GM18505 (cell line): ENCODE data around the gene DYNC1I1.

ENCODE experiments used
- ATAC-seq: cut with Tn5 transposase; IDR thresholded peaks from one replicate; pipeline ENCODE4 v1.9.1; 2021; ENCODE audit not compliant: unreplicated experiment
- POLR2A ChIP-seq: IDR thresholded peaks from 4 replicates; pipeline ENCODE4 v1.6.1; 2011; ENCODE audit warnings: borderline replicate concordance; ENCODE audit not compliant: insufficient read depth, insufficient read length; ENCODE audit errors: extremely low read depth

Gene DYNC1I1

GRCh38 chr7:96104984-96105383 is 332.6 kb downstream of the DYNC1I1 start:
- ATAC-seq = no peak
- TF ChIP-seq POLR2A = no peak

GRCh38 chr7:96111405-96111804 is 339.1 kb downstream of the DYNC1I1 start:
- no peak for ATAC-seq
- no peak for TF ChIP-seq POLR2A

- no peak for TF ChIP-seq POLR2A
- no peak for ATAC-seq
These were observed 341.8 kb downstream of the DYNC1I1 start for GRCh38 chr7:96114190-96114589.

- no peak for ATAC-seq
- no peak for TF ChIP-seq POLR2A
These were observed 343.8 kb downstream of the DYNC1I1 start for GRCh38 chr7:96116173-96116572.

- no peak for TF ChIP-seq POLR2A
- ATAC-seq = no peak
These were observed 346.2 kb downstream of the DYNC1I1 start for GRCh38 chr7:96118449-96119001.

GRCh38 chr7:96120445-96121225 is 348.3 kb downstream of the DYNC1I1 start:
- no peak for TF ChIP-seq POLR2A
- ATAC-seq = no peak

- no peak for ATAC-seq
- no peak for TF ChIP-seq POLR2A
These were observed 349.4 kb downstream of the DYNC1I1 start for GRCh38 chr7:96121752-96122151.

- no peak for ATAC-seq
- TF ChIP-seq POLR2A = no peak
These were observed 350.4 kb downstream of the DYNC1I1 start for GRCh38 chr7:96122746-96123145.

- ATAC-seq = no peak
- TF ChIP-seq POLR2A = no peak
These were observed 354.0 kb downstream of the DYNC1I1 start for GRCh38 chr7:96126382-96126781.

GRCh38 chr7:96127746-96128145 is 355.4 kb downstream of the DYNC1I1 start:
- ATAC-seq = no peak
- TF ChIP-seq POLR2A = no peak

GRCh38 chr7:96131525-96131924 is 359.2 kb downstream of the DYNC1I1 start:
- no peak for ATAC-seq
- no peak for TF ChIP-seq POLR2A

- no peak for TF ChIP-seq POLR2A
- ATAC-seq = no peak
These were observed 362.9 kb downstream of the DYNC1I1 start for GRCh38 chr7:96135241-96135640.

GRCh38 chr7:96136600-96137239 is 364.4 kb downstream of the DYNC1I1 start:
- ATAC-seq = no peak
- no peak for TF ChIP-seq POLR2A
